M059J (cell line): ENCODE measurements around the gene LEP. TPM values are rescaled to one million over a fixed set of nuclear protein-coding genes. Genes with fewer than 3 reads are reported as not detected.
"Not testable (repeated sequence)": the region's sequence is repeated elsewhere in the genome, so short reads cannot be mapped to it uniquely, and the experiment has no call there.

Experiments used
- DNase-seq: peaks from one replicate; pipeline ENCODE4 v3.0.0-alpha.2; 2012; ENCODE audit warnings: low read depth
- total RNA-seq: library from RNA; depleted of rRNA; stranded (reverse); fragments of >200 nt; shearing (Covaris generic); gene quantifications from 2 replicates; pipeline ENCODE4 v1.2.3, GENCODE V29; 2014

The LEP gene
- total RNA-seq, 1 experiment from 2014 or later = not detected

DNA sequence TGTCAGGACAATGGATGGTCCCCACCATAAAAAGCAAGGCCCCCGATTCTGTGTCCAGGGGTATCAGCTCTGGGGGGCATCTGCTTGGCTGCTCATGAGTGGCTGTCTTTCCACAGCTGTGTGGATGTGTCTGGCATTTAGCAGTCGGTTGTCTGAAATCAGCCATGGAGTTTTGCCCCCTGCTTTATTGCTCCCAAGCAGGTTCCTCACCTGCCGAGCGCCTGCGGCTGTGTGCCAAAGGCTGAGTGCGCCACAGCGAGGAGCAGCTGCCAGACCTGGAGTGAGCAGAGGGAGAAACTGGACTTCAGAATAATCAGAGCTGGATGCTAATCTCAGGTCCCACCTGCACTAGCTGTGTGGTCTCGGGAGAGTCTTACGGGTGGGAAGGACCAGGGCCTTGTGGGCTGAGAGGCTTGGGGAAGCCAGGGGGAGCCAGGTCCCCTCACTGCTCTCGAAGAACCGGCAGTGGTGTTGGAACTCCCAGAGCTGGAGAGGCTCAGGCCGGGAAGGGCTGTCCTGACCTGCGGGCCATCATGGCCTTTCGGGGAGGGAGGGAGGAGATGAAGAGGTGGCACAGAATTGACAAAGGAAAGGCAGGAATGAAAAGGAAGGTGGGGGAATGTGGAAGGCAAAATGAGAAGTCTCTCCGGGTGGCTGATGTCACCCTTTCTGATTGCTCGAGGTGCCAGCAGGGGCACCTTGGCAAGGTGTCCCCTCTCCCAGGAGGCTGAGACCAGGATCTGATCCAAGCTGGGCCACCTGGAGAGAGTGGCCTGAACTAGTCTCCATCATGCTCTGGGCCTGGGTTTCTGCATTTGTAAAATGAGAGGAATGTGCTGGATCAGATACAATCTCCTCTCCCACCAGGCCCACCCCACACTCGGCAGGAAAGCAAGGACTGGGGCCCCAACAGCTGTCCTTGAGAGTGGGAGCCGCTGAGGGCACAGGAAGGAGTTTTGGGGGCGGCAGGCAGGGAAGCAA lies 30.2 kb upstream of the LEP start:
- DNase-seq = no peak

DNA sequence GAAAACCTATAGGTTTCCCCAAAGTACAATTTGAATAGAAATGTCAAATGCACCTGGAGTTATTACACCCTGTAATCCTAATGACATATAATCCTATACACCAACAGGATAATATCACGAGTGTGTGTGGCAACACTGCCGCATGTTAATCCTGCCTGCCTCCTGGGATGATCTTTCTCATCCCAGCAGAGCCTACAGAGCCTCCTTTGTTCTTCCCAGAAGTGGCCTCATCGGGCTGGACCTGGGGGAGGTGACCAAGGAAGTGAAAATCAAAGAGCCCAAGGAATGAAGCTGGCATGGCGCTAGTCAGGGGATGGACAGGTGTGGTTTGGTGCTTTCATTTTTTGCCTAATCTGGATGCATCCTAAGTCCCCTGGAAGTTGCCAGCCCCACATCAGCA lies 29.5 kb upstream of the LEP start:
- no peak for DNase-seq

DNA sequence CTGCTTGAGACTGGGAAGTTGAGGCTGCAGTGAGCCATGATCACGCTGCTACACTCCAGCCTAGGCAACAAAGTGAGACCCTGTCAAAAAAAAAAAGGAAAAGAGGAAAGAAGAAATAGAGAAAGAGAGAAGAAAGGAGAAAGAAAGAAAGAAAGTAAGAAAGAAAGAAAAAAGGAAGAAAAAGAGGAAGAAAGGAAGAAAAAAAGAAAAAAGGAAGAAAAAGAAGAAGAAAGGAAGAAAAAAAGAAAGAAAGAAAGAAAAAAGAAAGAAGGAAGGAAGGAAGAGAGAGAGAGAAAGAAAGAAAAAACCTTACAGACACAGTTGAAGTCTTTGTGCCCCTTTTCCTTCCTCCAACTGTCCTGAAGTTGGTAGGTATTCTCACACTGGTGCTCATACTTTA lies 26.6 kb upstream of the LEP start:
- DNase-seq = no peak

DNA sequence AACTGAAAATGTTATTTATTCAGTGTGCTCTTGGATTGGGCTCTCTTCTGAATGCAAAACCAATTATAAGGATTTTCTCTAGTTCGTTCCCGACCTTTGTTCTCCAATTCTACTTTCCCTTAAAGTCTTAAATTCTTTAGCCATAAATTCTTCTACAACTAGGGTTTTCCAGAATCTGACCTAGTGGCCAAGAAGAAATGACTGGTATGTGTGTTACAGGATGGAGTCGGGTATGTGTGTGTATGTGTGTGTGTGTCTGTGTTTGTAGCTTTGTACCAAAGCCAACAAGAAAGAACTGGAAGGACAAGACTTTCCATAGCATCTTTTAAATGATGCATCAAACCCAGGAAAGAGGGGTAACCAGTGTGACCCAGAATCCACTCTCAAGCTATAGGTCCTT lies 25.8 kb upstream of the LEP start:
- DNase-seq = peak; percentile 71

DNA sequence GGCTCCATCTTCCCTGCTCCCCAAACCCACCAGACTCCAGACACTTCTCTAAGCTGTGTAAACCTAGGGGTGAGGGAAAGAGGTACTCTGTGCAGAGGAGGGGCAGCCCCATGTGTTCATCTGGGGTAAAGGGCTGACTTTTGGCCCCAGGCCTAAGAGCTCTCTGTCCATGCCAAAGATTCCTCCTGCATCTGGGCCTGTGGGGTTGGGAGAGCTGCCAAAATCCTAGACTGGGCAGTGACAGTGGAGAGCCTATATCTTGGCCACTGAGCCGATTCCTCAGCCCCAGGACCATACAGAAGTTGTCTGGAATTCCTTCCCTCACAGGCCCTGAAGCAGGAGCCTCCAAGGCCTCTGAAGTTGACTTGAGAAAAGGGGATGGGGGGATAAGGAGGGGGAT lies 25.3 kb upstream of the LEP start:
- peak; percentile 77 for DNase-seq

DNA sequence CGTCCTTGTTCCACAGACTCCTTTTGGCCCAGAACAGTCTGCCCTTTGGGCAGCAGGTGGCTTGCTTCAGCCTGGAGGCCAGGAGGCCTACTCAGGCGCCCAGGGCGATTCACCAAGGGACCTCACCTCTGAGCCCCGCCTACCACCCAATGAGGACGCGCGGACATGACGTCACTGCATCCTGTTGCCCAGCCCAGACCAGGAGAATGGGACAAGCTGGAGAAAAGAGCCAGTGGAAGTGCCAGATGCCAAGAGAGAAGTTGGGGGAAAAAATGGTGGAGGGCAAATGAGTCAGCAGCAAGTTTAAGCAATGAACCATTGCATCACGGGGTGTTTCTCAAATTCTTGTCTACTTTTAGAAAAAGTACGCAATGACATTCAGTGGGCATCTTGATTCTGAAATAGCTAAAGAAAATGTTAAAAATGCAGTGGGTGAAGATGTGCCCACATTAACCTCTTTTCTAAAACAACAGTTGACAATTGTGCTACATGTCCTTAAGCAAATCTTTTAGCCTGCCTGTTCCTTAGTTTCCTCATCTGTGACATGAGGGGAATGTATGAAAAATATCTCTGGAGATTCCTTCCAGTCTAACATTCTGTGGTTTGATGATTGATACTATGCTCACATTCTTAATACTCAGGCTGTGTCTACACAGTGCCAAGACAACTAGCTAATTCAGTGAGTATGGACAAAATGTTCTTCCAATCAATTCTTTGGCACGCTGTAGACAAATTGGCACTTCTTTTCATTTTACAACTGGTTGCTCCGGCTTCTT lies 23.9 kb upstream of the LEP start:
- DNase-seq = peak; percentile 75

DNA sequence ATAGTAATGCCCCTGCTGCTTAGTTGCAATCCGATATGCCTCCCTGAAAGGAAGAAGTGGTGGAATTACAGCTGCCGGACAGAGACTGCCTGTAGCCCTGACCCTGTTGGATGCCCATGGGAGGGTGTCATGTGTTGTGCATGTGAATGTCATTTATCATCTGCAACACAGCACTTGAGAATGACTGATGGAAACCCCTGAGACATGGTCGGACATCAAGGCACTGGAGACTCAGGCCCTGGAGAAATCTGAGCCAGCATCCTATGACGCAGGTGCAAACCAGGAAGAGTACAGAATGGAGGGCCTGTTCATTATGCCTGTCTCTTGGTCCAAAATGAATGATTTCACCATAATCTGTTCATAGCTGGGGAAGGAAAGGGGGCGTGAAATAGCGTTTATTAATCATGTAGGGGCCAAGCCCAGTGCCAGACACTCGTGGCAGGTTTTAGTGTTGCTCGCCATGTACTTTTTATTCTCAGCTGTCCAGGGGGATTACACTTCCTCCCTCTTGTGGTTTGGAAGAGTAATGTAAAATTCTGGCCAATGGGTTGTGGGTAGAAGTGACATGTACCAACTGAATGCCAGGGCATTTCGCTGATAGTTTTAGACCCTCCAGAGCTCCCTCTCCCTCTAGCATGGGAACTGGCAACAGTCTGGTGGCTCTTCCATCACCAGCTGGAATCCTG lies 23.0 kb upstream of the LEP start:
- DNase-seq = no peak

DNA sequence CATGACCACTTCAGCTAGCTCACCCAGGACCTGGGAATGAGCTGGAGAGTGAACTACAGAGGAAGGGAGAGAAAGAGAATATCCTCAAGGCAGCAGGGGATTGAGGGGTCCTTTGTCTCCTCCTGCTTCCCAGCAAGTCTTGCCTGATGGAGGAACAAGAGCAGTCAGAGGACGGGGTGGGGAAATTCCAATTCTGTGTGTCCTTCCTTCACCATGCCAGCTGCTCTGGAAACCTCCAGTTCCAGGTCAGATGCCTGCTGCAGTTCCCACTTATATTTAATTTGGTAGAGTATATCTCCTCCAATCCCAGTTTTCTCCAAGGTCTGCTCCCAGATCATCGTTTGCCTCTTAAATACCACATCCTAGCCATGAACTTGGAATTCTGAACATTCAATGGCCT lies 21.4 kb upstream of the LEP start:
- DNase-seq = no peak

DNA sequence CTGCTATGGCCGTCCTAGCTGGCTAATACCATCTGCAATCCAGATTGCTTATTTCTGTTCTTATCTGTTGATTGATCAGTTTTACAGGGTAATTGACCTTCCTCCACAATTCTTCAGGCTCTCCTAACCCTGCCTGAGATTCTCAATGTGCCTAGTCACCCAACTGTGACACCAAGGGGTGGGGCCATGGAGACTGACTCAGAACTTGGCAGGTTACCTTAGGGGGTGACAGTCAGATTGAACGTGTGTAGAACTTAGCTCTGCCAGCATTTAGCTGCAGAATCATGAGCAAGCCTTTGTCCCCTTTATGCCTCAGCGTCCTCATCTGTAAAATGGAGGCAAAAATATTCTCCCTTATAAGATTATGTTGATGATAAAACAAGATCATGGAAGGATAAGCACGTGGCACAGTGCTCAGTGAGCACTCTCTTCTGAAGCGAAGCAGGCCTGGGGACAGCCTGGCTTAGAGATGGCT lies 19.1 kb upstream of the LEP start:
- DNase-seq = peak; percentile 88

DNA sequence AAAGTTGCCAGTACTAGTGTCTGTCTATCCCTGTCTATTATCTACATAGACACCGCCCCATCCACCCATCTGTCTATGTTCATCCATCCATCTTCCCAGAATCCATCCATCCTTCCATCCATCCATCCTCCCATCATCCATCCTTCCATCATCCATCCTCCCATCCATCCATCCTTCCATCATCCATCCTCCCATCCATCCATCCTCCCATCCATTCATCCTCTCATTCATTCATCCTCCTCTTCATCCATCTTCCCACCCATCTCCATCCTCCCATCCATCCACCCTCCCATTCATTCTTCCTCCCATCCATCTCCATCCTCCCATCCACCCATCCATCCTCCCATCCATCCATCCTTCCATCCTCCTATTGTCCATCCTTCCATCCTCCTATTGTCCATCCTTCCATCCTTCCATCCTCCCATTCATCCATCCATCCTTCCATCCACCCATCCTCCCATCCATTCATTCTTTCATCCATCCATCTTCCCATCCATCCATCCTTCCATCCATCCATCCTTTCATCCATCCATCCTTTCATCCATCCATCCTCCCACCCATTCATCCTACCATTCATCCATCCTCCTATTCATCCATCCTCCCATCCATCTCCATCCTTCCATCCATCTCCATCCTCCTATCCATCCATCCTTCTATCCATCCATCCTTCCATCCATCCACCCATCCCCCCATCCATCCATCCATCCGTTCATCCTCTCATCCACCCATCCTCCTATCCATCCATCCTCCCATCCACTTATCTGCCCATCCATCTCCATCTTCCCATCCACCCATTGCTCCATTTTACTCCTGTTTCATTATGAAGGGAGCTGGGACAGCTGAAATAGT lies 14.7 kb upstream of the LEP start:
- no peak for DNase-seq

DNA sequence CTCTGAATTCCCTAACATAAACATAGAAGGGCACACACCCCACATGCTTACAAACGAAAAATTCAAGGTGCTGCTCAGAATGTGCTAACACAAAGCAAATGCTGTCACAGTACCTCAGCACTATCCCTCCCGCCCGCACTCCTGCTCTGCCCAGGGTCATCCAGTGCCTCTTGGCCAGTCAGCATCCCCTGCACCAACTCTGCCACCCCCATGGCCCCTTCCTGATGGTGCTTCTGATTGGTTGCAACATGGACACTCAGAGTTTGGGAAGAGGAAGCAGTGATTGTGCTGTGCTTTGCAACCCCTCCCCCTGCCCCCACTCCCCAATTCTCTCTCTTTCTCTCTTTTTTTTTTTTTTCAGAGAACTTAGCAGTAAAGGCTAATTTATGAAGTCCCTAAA lies 13.8 kb upstream of the LEP start:
- DNase-seq = no peak

DNA sequence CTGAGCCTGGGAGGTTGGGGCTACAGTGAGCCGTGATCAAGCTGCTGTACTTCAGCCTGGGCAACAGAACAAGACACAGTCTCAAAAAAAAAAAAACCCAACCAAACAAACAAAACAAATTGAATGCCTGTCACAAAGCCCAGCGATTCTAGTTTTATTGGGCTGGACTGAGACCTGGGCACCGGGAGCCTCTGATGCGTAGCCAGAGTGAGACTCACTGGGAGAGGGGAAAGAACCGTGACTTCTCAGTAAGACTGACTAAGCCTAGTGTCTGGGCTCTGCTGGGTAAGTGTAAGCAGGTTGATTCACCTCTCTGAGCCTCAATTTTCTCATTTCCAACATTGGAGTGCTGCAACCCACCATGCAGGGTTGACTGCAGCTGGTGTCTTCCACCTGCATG lies 10.1 kb upstream of the LEP start:
- no peak for DNase-seq

DNA sequence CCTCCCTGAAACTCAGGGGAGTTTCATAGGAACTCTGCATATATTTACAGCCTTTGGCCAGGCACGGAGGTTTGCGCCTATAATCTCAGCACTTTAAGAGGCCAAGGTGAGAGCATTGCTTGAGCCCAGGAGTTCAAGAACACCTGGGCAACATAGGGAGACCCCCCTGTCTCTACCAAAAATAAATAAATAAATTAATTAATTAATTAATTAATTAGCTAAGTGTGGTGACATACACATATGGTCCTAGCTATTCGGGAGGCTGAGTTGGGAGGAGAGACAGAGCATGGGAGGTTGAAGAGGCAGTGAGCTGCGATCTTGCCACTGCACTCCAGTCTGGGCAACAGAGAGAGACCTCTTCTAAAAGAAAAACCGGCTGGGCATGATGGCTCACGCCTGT lies 9.4 kb upstream of the LEP start:
- DNase-seq = no peak

DNA sequence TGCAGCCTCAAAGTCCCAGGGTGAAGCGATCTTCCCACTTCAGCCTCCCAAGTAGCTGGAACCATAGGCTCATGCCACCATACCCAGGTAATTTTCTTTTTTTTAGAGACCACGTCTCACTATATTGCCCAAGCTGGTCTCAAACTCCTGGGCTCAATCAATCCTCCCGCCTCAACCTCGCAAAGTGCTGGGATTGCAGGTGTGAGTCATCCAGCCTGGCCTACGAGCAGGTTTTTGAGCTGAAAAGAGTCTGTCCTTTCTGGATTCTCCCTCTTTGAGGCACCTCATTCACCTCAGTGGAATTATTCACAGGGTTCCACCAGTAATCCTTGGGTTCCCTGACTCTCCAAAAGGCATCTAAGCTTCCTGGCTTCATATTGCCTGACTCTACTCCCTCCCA lies 7.6 kb upstream of the LEP start:
- DNase-seq = peak; percentile 32

DNA sequence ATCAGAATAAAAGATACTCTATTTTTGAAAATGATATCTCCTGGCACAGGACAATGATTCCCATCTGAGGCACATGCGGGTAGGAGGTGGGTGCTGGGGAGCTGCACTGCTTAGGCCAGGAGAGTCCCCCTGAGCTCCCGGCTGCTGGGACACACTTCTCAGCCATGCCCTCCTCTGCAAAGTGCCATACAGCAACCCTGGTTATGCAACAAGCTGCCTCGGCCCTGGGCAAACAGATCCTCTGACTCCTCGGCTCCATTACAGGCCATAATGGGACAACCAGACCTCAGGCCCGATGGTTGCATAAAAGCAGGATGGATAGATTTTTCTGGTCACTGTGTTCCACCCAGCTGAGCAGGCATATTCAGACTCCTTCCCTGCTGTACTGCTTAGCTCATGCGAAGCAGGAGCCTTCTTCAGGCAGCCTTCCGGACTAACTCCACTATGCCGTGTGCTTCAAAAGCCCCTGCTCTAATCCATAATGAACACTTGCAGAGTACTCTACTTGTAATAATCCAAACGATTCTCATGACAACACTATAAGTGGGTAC lies 6.5 kb upstream of the LEP start:
- no peak for DNase-seq

DNA sequence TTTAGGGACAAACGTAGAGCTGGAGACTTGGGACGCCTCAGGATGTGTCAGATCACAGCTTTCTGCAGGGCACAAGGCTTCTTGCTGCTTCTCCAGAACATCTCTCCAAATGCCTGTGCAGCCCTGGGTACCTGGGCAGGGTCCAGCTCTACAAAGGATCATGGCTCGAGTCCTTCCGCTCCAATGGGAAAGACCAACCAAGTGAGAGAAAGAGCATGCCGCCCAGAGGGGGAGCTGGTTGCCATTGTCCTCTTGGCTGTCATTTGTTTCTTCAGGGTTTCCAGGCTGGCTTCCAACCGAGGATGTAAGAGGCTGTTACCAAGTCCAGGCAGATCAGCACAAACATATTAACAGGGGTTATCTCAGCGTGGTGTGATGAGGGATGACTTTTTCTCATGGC lies 5.6 kb upstream of the LEP start:
- DNase-seq = no peak

DNA sequence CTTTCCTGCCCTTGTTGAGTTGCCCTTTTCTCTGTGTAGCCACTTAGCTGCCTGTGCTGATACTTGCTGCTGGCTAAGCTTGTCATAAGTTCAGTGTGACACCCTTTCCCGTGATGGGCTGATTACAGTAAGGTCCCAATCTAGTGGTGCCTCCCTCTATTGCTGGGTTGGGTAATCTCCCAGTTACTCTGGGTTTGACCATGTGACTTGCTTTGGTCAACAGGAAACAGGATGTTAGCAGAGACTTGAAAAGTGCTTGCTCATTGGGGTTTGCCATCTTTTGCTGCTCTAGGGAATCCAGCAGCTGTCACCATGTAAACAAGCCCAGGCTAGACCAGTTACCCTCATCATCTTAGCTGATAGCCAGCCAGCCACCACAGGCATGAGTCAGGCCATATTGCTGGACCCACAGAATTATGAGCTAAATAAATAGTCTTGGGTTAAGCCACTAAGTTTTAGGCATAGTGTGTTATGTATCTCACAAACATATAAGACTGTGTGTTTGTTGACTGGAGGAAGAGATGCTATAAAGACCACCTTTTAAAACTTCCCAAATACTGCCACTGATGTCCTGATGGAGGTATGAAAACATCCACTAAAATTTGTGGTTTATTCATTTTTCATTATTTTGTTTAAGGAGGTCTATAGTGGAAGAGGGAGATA lies 4.0 kb upstream of the LEP start:
- peak; percentile 93 for DNase-seq

DNA sequence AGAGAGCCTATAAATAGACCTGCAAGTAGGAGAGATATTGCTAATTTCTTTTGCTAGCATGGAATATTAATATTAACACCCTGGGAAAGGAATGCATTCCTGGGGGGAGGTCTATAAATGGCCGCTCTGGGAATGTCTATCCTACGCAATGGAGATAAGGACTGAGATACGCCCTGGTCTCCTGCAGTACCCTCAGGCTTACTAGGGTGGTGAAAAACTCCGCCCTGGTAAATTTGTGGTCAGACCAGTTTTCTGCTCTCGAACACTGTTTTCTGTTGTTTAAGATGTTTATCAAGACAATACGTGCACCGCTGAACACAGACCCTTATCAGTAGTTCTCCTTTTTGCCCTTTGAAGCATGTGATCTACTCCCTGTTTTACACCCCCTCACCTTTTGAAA lies 1.9 kb upstream of the LEP start:
- not testable (repeated sequence) for DNase-seq

DNA sequence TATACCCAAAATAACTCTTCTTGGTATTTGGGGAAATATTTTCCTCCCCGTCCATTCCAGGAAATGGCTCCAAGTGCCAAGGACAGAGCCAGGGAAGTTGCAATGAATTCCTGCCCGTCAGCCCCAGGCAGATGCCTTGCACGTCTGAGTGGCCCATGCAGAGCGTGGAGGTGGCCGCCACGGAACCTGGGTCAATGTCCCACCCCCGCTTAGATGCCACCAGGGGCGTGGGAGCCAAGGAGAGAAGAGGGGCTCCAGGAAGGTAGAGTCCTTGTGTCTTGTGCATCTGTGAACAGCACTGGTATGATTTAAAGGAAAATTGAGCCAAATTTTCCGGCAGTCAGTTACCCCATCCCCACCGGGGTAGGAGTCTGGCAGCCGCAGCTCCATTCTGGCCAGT lies 1.6 kb downstream of the LEP start:
- DNase-seq = no peak

DNA sequence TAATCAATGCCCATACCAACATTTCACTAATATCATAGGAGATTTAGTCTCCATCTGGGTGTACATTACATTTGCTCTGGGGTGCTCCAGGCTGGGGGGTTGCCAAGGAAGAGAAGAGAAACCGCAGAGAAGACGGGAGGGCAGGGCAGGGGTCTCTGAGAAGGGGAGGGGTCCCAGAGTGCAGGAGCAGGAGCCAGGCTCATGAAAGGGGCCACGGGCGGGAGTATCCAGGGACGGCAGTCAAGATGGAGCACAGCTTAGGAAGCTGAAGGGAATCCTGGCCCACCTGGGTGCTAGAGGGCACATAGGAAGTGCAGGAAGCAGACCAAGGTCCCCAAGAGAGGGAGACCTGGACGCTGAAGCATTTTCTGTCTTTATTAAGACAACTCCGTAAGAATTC lies 2.2 kb downstream of the LEP start:
- DNase-seq = no peak

DNA sequence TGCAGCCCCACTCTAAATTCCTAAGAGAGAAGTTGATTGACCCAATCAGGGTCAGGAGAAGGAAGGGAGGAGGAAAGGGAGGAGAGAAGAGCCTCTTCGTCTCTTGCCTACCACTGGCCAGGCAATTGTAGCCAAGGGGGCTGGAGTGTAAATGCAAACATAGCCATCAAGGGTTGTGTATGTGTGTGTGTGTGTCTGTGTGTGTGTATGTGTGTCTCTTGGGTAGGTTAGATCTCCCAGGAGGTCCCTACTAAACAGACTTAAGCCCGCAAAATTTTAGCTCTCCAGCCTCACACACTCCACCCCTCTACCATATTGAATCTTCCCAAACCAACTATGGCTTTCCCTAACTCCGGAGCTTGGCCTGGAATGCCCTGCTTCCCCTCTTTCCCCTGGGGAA lies 3.8 kb downstream of the LEP start:
- no peak for DNase-seq
